ENCODE measurements around the gene NECAP2.
A peak's percentile ranks its signal among the peaks of the same experiment; 100 is the strongest.
"Not testable (repeated sequence)": the region's sequence is repeated elsewhere in the genome, so short reads cannot be mapped to it uniquely, and the experiment has no call there.

Gene NECAP2

DNA sequence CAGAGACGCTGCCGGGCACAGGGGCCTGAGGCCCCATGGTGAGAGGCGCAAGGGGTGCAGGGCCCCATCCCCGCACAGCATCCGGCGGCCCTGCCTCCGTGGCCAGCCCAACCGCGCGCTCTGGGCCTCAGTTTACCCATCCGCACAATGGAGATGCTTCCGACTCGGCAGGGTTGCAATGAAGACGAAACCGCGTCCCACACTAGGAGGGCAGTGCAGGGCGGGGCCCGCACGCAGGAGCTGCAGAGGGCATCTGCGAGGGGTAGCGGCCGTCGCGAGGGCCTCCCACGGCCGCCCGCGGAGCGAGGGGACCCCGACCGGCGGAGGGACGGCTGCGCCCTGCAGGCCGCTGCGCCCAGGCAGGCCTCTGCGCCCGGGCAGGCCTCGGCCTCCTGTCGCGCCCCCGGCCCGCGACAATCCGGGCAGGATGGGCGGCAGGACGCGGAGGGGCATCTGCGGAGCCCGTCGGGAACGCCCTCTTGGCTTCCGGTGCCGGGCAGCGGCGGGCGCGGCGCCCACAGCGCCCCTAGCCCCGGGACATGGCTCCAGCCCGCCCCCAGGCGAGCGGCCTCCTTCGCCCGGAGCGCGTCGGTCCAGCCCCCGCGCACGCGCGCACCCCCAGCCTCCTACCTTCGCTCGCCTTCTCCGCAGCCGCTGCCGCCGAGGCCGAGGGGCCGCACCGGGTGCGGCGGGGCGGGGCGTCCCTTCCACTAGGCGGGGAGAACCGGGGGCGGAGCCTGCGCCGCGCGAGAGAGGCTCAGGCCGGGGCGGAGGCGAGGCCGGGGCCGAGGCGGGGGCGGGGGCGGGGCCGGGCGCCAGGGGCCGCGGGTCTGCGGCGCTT lies 58.3 kb downstream of the NECAP2 start:
- DNase-seq: peak; percentile 74 to 91 (median 83)

DNA sequence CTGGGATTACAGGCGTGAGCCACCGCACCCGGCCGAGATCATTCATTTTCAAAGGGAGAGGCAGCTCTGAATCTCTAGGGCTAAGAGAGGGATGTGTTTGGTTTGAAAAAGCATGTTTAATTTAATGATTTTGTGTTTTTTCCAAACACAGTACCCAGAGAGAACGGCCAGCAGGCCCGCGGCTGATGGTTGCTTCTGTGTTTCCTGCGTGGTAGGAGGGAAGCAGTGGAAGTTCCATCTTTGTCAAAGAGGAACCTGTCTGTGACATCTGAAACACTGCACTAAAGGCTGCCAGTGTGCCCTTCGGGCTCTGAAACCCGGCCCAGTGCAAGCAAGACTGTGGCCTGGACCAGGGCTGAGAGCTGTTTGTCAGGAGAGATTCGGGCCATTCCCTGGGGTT lies 59.9 kb downstream of the NECAP2 start:
- DNase-seq: peak; percentile 60 to 73 (median 73)

DNA sequence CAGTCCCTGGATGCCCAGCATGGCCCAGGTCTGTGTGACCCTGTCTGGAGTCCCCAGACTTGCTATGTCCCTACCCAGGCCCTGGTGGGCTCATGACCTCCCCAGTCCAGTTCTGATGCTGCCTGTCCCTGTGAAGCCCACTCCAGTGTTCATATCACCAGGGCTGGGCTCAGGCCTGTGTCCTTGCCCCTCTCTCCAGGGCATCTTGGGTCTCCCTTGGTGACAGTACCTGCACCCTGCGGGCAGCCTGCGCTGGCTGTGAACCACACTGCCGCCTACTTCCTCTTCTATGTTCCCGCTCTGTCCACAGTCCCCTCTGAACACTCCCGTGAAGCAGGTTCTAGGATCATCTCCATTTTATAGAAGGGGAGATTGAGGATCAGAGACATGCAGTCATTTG lies 60.5 kb downstream of the NECAP2 start:
- DNase-seq: peak in 1 of 3 donors; percentile 13

DNA sequence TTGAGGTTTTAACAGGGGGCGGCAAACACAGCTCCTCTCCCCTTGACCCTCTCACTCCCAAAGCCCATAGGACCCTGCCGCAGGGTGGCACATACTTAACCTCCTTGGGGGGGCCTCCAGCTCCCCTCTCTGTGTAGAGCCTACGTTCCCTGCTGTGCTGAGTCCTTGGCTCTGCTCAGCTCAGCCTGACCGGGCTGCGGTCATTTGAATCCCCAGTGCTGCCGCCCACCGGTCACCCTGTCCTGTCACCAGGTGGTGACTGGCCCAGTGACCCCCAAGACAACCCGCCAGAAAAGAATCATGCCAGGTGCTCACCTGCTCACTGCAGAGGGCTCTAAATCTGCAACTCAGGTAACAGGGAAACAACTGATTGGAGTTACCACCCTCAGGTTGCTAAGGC lies 60.9 kb downstream of the NECAP2 start:
- not testable (repeated sequence) for DNase-seq

DNA sequence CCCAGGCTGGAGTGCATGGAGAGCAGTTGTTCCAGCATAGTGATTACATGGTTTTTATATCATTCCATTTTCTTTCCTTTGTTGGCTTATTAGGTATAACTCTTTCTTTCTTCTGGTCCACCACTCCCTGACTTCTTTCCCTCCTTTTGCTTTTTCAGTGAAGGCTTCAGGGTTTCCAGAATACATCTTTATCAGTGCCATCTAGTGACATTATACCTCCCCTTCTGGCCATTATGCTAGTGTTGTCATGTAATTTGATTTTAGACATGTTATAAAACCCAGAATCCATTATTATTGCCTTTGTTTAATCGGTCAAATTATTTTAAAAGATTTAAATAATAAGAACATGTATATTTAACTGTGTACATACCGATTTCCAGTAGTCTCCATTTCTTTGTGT lies 63.0 kb downstream of the NECAP2 start:
- DNase-seq: no peak

DNA sequence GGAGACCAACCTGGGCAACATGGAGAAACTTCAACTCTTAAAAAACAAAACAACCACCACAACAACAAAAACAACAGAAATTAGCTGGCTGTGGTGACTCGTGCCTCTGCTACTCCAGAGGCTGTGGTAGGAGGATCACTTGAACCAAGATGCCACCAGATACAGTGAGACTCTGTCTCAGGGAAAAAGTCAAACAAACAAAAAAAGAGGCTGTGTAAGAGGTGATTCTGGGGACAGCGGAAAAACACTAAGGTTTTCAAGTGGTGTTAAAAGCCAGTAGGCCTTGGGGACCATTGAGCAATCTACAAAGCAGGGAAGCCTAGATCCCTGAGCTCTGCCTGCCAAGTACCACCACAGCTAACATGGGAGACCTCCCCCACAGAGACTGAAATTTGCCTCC lies 65.3 kb downstream of the NECAP2 start:
- DNase-seq: not testable (repeated sequence)

DNA sequence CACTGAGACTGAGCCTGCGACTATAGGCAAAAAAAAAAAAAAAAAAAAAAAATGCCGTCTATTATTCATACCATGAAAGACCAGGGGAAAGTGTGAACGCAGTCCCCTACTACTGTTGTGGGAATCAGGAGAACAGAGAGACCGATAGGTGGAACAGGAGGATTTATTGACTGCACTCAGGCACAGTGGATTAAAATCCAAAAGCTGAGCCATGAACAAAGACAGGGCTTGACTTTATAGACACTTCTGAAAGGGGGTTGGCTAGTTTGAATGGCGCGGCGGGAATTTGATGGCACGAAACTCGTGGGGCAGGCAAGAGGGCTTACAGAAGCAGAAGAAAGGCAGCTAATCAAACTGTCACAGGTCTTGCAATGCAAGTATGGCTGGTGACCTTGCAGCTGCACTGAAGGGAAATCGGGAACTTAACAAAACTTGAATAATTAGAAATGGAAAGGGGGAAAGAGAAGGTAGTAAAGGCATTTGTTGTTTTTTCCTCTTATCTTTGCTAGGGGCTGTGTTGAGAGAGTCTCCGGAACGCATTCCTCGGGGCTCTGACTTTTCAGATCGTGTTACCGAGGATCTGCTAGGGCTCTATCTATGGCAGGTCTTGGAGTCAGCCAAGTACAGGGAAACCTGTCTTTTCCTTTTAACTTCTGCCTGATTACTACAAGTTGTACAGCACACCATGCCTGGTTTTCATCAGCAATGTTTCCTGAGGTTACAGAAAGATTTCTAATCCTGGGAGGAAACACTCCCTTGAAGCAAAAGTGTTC lies 66.0 kb downstream of the NECAP2 start:
- DNase-seq: not testable (repeated sequence)

DNA sequence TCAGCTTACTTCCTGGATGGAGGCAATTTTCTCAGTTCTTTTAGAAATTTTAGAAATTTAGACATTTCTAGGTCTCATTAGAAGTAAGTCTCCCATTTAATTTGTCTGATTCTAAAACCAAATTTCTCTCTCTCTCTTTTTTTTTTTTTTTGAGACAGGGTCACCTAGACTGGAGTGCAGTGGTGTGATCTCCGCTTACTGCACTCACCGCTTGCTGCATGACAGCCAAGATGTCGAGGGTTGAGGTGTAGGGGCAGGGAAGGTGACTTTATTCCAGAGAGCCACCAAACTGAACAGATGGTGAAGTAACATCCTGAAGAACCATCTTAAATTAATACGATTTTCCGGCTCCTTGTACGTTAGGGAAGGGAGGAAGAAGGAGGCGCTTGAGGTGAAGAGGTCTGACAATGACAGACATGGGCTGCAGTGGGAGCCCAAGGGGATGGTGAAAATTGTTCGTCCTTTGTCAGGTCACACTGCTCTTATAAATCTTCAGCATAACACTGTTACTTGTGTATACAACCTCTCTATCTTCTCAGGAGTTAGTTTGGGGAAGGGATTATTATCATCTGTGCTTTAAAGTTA lies 68.4 kb downstream of the NECAP2 start:
- DNase-seq: peak in 1 of 3 donors; percentile 39

Measured in suppressor macrophage treated with lipopolysaccharide for 1 hour (primary cell).